HepG2 (cell line): ENCODE measurements around the gene C3orf70. TPM values are rescaled to one million over a fixed set of nuclear protein-coding genes. Genes with fewer than 3 reads are reported as not detected.

Source experiments
- ATF4 ChIP-seq, 2 experiments: fragments of 450-650 bp in 1 of 2; sonication (generic) in 1 of 2; formaldehyde crosslinking; IDR thresholded peaks; 2 replicates each; pipeline versions ENCODE4 v1.5.0 to v1.8.0; 2020 to 2022; ENCODE audit warnings: mild to moderate bottlenecking in 1 of 2, missing genetic modification reagents in 1 of 2
- CC2D1A ChIP-seq: sonication (generic); formaldehyde crosslinking; IDR thresholded peaks from 2 replicates; pipeline ENCODE4 v1.8.1; 2023; ENCODE audit warnings: mild to moderate bottlenecking, missing genetic modification reagents
- CREM ChIP-seq, 2 experiments: sonication (generic) in 1 of 2; formaldehyde crosslinking in 1 of 2; IDR thresholded peaks; 2 replicates each; pipeline versions ENCODE4 v1.4.0 to v1.6.1; 2016 to 2020; ENCODE audit warnings: antibody characterized with exemption in 1 of 2, mild to moderate bottlenecking in 1 of 2, missing genetic modification reagents in 1 of 2
- CTCF ChIP-seq: sonication (generic); formaldehyde crosslinking; IDR thresholded peaks from 2 replicates; pipeline ENCODE4 v1.5.0; 2020; ENCODE audit warnings: mild to moderate bottlenecking, missing genetic modification reagents, moderate library complexity
- NFE2 ChIP-seq: sonication (generic); formaldehyde crosslinking; IDR thresholded peaks from 2 replicates; pipeline ENCODE4 v1.4.0; 2020; ENCODE audit warnings: missing genetic modification reagents
- PCBP1 ChIP-seq: fragments of 200-400 bp; formaldehyde crosslinking; IDR thresholded peaks from 2 replicates; pipeline ENCODE4 v1.6.1; 2017; ENCODE audit warnings: mild to moderate bottlenecking, low read depth, low read length, borderline replicate concordance
- PRDM4 ChIP-seq: sonication (generic); formaldehyde crosslinking; IDR thresholded peaks from 2 replicates; pipeline ENCODE4 v1.9.0; 2021; ENCODE audit warnings: missing genetic modification reagents, borderline replicate concordance
- RAD21 ChIP-seq: fragments of 450-650 bp; formaldehyde crosslinking; IDR thresholded peaks from 2 replicates; pipeline ENCODE4 v1.5.0; 2020; ENCODE audit warnings: mild to moderate bottlenecking
- SRY ChIP-seq: sonication (generic); formaldehyde crosslinking; IDR thresholded peaks from 2 replicates; pipeline ENCODE4 v1.8.0; 2022; ENCODE audit warnings: mild to moderate bottlenecking, missing genetic modification reagents
- TCF7 ChIP-seq: sonication (generic); IDR thresholded peaks from 2 replicates; pipeline ENCODE4 v1.6.1; 2016; ENCODE audit warnings: antibody characterized with exemption, low read depth
- YEATS2 ChIP-seq: sonication (generic); formaldehyde crosslinking; IDR thresholded peaks from 2 replicates; pipeline ENCODE4 v1.4.0; 2020; ENCODE audit warnings: missing genetic modification reagents, borderline replicate concordance
- ZNF281 ChIP-seq: sonication (generic); formaldehyde crosslinking; IDR thresholded peaks from 2 replicates; pipeline ENCODE4 v1.4.0; 2020; ENCODE audit warnings: missing genetic modification reagents, borderline replicate concordance
- ZNF800 ChIP-seq: sonication (generic); formaldehyde crosslinking; IDR thresholded peaks from 2 replicates; pipeline ENCODE4 v1.4.0; 2020; ENCODE audit warnings: missing genetic modification reagents
- ZSCAN5A ChIP-seq: sonication (generic); formaldehyde crosslinking; IDR thresholded peaks from 2 replicates; pipeline ENCODE4 v1.8.0; 2022; ENCODE audit warnings: mild to moderate bottlenecking, missing genetic modification reagents, borderline replicate concordance
- polyA plus RNA-seq, 8 experiments: library from polyadenylated mRNA; depleted of rRNA in 3 of 8; stranded (reverse) in 7 of 8; unstranded in 1 of 8; fragments of >200 nt; fragmentation: Illumina TruSeq in 4 of 8; extraction: Trizol in 4 of 8; gene quantifications; 2 replicates each; pipeline versions ENCODE4 v1.2.1 to v1.2.3, GENCODE V29; 2011 to 2016; ENCODE audit warnings: low read depth in 4 of 8, missing spikeins in 1 of 8, mixed read lengths in 1 of 8; ENCODE audit not compliant: insufficient read depth in 1 of 8
- total RNA-seq, 5 experiments: library from RNA; depleted of rRNA; stranded (reverse); fragments of >200 nt; fragmentation: Illumina TruSeq; extraction: Trizol; gene quantifications; 2 replicates each; pipeline ENCODE4 v1.2.3, GENCODE V29; 2016; ENCODE audit warnings: low read depth in 1 of 5

The C3orf70 gene
- total and polyA plus RNA-seq, 2 of the 13 experiments (the other 11 are each of a cell fraction or from before 2014, with no cell fraction given): 0.79 to 2.4 TPM

GRCh38 chr3:185176750-185177359 is 24.0 kb upstream of the C3orf70 start (continued):
- TF ChIP-seq ZSCAN5A (CRISPR knock-in tag) (no peak), PCBP1 (no peak), SRY (CRISPR knock-in tag) (no peak), CTCF (peak; percentile 66), YEATS2 (no peak), PRDM4 (CRISPR knock-in tag) (no peak), ATF4 (CRISPR knock-in tag; IDR thresholded peaks at IDR 0.05) (no peak), TCF7 (no peak), ZNF281 (no peak), CC2D1A (CRISPR knock-in tag) (no peak), NFE2 (CRISPR knock-in tag) (no peak), CREM (IDR thresholded peaks at IDR 0.05) (no peak), CREM (CRISPR knock-in tag; IDR thresholded peaks at IDR 0.05) (no peak), RAD21 (CRISPR knock-in tag) (peak; percentile 58), ZNF800 (CRISPR knock-in tag) (no peak)
